NCI-H2029 treated with DMSO at 0.1 percent for 48 hours (cell line): ENCODE data around the gene SEMA3A.
"Not testable (repeated sequence)": the region's sequence is repeated elsewhere in the genome, so short reads cannot be mapped to it uniquely, and the experiment has no call there.

Source experiments
- DNase-seq: peaks from one replicate; lab custom pipeline; 2025; lab: John Stamatoyannopoulos, UW

Gene SEMA3A

GRCh38 chr7:84194484-84195271 is at the start of gene SEMA3A:
Gene SEMA3A, minus strand, starts transcription at chr7:84194789. Its CDS starts 203 bp downstream, at chr7:84194586.
- no peak for DNase-seq

GRCh38 chr7:84243037-84243436 is 48.4 kb upstream of the SEMA3A start:
- DNase-seq, result not testable (repeated sequence)

DNA sequence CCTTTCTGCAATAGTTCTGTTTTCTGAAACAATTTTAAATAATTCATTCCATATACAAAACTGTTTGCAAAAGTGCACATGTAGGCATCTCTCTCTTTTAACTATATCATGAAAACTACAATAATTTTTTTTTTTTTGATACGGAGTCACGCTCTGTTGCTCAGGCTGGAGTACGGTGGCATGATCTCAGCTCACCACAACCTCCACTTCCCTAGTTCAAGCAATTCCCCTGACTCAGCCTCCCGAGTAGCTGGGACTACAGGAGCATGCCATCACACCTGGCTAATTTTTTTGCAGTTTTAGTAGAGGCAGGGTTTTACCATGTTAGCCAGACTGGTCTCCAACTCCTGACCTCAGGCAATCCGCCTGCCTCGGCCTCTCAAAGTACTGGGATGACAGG is 44.0 kb upstream of the SEMA3A start:
- DNase-seq, result no peak

DNA sequence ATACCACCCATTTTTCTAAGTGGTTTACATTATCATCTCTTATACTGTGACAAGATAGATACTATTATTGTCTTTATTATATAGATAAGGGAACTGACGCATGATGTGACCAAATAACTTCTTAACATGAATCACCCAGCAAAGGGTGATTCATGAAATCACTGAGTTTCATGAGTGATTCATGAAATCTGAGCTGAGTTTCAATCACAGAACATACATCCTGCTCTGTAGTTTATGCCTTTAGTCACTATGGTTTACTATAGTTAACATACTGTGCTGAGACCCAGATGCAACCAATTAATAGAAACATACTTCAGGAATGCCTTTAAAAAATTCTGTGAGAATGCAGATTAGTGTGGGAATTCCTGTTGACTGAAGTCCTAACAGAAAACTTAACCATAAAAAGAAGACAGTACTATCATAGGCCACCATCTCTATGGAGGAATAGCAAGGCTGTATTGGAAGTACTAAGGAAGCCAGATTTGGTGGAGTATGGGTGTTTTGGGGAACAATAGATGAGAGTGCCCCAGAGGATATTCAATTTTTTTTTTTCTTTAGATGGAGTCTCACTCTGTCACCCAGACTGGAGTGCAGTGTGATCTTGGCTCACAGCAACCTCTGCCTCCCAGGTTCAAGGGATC is 43.1 kb upstream of the SEMA3A start:
- no peak for DNase-seq

GRCh38 chr7:84236398-84236797 is 41.8 kb upstream of the SEMA3A start:
- no peak for DNase-seq

DNA sequence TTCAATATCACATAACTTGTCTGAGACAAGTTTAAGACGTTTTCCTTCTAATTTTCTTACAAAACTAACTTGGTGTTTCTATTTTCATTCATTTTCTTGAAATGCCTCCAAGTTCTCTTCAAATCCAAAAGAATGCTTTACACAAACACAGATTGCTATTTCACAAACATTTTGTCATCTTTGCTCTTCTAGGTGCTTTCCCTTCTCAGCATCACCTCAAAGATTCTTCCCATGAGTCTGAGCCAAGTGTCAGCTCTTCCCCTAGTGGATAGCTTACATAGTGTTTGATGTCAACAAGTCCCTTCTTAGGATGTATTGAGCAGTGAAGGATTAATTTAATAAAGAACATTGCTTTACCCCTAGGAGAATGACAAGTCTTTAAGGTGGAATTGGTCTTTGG is 38.1 kb upstream of the SEMA3A start:
- no peak for DNase-seq

DNA sequence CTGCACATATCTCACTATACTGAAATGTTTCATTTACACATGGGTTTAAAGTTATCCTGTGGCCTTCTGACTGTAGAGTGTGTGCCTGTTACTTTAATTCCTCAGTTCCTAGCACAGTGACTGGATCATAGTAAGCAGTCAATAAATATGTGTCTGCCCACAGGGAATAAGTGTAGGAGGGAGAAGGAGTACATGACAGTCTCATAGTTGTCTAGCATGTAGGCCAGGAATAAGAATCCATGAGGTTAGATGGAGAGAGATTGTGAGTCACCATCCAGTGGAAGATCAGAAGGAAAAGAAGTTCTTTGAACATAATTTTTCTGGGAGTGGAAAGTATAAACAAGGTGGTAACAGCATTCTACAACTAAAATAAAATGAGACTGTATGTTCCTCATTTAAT is 36.6 kb upstream of the SEMA3A start:
- DNase-seq, result no peak

- no peak for DNase-seq
Measured at GRCh38 chr7:84230491-84230890, 35.9 kb upstream of the SEMA3A start.

- no peak for DNase-seq
Measured at GRCh38 chr7:84228526-84228925, 33.9 kb upstream of the SEMA3A start.

- no peak for DNase-seq
Measured at GRCh38 chr7:84226759-84227158, 32.2 kb upstream of the SEMA3A start.

GRCh38 chr7:84224505-84224904 is 29.9 kb upstream of the SEMA3A start:
- no peak for DNase-seq

DNA sequence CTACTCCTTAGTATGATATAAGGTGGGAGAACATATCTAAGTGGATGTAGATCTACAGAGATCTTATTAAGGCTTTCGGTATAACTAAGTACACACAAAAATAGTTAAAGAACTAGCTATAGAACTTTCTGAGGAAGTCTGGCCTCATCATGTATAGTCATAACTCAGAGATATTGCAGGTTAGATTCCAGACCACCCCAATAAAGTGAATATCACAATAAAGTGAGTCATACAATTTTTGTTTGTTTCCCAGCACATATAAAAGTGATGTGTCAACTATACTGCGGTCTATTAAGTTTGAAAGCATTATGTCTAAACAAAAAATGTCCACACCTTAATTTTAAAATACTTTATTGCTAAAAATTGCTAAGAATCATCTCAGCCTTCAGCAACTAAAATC is 24.7 kb upstream of the SEMA3A start:
- DNase-seq, result no peak

DNA sequence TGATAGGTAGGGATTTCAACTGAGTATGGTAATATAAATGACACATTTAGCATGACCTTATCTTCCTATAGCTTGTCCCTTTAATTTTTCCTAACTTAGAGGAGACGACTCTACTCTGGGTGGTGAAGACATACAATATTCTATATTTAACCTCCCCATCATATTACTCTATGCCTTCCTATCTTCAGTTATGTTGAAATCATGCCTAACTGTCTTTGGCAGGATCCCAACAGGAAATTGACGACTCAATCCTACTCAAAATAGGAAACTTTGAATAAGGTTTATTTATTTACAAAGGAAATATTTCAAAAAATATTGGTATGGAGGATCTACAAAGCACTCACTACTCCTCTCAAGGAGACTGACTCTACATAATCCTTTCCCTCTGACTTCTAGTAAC is 24.1 kb upstream of the SEMA3A start:
- DNase-seq, result no peak

DNA sequence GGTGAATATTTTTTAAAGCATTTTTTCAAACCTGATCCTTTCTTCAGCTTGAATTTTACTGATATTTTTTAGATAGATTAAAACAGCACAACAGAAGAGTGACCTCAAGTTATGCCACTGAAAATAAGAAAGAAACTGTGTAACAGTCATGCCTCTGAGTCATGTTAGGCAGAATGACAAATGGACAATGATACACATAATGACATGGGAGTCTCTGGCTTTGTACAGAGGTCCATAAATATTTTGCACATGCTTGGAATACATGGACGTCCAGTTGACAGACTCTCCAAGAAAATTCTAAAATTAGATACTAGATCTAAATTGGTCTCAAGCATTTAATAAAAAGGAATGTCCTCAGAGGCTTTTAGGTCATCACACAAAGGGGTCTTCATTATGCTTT is 21.9 kb upstream of the SEMA3A start:
- DNase-seq, result no peak

GRCh38 chr7:84214757-84215156 is 20.2 kb upstream of the SEMA3A start:
- not testable (repeated sequence) for DNase-seq

GRCh38 chr7:84210301-84210700 is 15.7 kb upstream of the SEMA3A start:
- no peak for DNase-seq

DNA sequence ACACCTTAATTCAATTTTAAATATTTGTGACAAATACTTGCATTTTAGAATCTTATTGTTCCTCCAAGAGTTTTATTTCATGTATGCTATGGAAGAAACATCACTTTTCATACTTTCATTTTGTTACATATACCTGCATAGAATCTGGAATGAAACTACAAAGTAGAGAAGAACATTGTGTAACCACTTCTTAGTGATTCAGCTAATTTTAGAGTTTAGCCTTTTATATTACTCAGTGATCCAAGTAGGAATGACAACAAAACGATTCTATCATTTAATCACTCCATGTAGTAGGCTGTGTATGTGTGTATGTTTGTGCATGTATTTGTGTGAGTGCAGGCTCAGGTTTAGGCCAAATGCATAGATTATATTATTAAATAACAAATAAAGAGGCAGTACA is 14.4 kb upstream of the SEMA3A start:
- DNase-seq, result no peak

GRCh38 chr7:84207615-84208014 is 13.0 kb upstream of the SEMA3A start:
- no peak for DNase-seq

DNA sequence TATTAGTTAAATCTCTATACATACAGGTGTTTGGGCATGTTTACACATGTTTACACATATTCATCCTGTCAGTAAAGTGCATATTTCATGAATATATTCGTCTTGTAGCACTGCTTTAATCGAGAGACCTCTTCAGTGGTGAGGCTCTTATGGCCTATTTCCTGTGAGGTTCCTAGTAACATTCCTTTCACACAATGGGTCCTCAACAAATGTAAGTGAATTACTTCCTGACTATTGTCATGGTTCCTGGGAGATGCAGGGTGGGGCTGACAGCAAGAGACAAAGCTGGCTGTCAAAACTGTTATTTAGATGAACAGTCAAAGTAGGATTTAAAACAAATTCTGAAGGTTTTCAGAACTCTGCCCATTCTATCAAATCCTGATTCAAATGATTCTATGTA is 12.4 kb upstream of the SEMA3A start:
- DNase-seq, result no peak

GRCh38 chr7:84204655-84205054 is 10.1 kb upstream of the SEMA3A start:
- DNase-seq, result no peak

DNA sequence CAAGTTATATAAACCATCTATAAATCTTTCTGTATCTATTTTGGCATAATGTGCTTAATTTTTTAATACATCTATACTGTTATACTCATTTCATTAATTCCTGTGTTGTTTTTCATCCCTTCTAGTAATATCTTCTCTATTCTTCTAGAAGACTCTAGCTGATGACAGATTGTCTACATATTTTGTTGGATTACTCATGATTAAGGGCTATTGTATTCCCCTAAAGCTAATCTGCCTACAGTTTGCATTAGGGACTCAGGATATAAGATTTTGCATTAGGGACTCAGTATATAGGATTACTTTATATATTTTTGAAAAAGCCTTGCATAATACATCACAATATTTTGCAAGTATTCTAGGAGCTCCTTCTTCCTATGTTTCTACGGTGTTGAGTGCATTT is 8.3 kb upstream of the SEMA3A start:
- DNase-seq, result no peak

GRCh38 chr7:84200859-84201258 is 6.3 kb upstream of the SEMA3A start:
- no peak for DNase-seq

GRCh38 chr7:84199216-84199615 is 4.6 kb upstream of the SEMA3A start:
- no peak for DNase-seq

- DNase-seq, result no peak
Measured at GRCh38 chr7:84196084-84196503, 1.5 kb upstream of the SEMA3A start.
